GM12873 (cell line): ENCODE data around the gene BLOC1S3.

ENCODE experiments used
- CTCF ChIP-seq: IDR thresholded peaks from 2 replicates; pipeline ENCODE4 v1.5.1; 2012; ENCODE audit warnings: low read depth, mild to moderate bottlenecking, moderate library complexity, low read length, control low read depth; ENCODE audit not compliant: insufficient read depth; ENCODE audit errors: missing control alignments

The BLOC1S3 gene, protein sequence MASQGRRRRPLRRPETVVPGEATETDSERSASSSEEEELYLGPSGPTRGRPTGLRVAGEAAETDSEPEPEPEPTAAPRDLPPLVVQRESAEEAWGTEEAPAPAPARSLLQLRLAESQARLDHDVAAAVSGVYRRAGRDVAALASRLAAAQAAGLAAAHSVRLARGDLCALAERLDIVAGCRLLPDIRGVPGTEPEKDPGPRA

DNA sequence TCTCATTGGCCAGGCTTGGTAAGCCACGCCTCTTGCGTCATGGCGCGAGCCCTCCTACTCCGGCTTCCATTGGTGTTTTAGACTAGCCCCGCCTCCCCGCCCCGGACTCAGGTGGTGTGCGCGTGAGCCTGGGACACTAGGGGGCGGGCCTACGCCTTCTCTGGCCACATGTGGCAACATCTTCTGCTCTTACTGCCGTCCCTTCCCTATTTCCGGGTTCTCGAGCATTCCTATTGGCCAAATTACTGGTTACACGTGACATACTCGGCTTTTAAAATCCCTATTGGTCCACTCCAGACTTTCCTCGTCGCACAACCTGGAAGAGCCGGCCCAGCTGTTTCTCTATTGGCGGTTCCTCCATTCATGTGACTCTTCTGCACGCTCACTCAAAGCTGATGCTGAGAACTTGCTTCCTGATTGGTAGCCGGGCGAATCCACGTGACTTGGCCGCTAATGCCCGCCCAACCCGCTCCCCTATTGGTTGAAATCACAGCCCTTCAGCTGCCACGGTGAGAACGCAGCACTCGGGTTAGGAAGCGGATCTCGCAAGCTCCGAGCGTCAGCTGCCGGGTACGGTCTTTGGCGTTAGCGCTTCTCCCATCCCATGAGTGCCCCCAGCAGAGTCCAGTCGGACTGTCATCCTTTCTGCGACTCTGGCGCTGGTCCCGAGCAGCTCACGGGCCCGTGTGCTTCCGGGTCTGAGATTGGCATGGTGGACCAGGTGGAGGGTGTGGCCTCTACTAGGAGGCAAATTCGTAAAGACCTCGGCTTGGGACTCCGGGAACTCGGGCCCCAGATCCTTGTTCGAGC is at the start of gene BLOC1S3:
TSS of gene BLOC1S3 (plus strand) at position 523 of the 810 bp plus-strand sequence. CDS start 513 bp downstream, outside the sequence.
- TF ChIP-seq CTCF = peak; percentile 46

- TF ChIP-seq CTCF = no peak
Observed at GRCh38 chr19:45128806-45129205, 49.8 kb upstream of the BLOC1S3 start.

- TF ChIP-seq CTCF = no peak
Observed at GRCh38 chr19:45130236-45130635, 48.3 kb upstream of the BLOC1S3 start.

DNA sequence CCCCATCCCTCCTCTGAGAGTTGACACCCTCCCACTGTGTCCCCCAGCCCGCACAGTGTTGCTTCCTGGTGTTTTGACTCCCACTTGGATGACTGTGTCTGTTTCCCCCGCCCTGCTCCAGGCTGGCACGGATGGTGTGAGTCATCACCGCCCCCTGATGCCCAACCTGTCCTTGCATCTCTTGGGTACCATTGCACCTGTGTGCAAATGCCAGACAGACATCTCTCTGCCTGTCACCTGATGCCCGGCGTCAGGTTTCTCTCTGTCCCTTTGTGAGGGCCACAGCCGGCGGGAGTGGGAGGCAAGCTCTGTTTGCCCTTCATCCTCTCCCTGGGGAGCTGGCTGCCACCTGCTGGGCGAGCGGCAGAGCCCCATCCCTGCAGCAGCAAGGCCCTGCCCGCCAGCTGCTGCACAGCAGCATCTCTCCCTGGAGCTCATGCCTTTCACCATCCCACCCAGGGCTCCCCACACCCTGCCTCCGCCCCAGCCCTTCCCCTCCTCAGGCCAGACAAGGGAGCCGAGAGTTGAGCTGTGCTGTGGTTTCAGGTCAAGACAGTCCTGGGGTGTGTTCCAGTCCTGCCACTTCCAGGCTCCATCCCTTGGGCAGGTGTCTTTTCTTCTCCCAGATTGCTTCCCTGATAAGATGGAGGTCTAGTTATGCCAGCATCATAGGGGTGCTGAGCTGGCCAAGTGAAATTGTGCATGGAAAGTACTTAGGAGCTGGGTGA is 47.5 kb upstream of the BLOC1S3 start:
- TF ChIP-seq CTCF = peak; percentile 56

DNA sequence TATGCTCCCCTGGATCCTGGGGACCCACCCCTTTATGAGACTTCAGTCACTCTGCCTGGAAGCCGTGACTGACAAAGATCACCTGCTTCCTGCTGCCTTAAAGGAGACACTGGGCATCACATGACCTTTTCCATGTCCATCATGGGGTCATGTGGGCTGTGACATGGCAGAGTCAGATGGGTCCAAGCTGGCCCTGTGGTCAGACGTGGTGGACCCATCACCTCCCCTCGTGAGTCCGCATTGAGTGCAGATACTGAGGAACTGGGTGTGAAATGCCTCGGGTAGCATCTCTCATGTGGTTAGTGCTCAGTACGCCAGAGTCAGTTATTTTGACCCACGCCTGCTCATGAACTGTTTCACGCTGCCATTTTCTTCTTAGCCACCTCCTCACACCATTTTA is 44.9 kb upstream of the BLOC1S3 start:
- no peak for TF ChIP-seq CTCF

DNA sequence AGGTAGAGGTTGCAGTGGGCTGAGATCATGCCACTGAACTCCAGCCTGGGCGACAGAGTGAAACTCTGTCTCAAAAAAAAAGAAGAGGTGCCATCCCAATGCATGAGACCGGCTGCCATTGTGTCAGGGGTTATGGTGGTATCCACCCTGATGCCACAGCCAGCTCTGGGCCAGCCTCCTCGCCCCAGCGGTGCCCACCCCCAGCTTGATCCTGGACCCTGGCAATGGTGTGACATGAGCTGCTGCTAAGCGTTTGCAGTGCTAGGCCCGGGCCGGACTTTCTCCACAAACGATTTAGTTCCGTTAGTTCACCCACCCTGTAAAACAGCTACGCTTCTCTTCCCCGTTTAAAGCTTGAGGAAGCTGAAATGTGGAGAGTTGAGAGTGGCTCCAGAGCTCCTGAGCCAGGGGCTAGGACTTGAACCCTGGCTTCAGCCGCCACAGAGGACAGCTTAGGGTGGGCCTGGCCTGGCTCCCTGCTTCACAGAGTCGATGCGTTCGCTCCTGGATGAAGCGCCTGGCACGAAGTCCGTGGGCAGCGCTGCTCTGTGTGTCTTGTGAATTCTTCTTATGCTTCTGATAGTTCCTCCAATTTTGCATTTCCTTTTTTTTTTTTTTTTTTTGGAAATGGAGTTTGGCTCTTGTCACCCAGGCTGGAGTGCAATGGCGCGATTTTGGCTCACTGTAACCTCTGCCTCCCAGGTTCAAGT is 43.3 kb upstream of the BLOC1S3 start:
- no peak for TF ChIP-seq CTCF
